GM20000 (cell line): ENCODE data around the gene SH3RF3.

Experiments
- DNase-seq: peaks from one replicate; pipeline ENCODE4 v3.0.0; 2012; ENCODE audit warnings: low spot score
- TF ChIP-seq, protein P1 (sequence below): IDR thresholded peaks from 2 replicates; pipeline ENCODE4 v1.5.1; 2012; ENCODE audit warnings: mild to moderate bottlenecking, control low read depth; ENCODE audit errors: extremely low read depth, missing control alignments

The SH3RF3 gene

DNA sequence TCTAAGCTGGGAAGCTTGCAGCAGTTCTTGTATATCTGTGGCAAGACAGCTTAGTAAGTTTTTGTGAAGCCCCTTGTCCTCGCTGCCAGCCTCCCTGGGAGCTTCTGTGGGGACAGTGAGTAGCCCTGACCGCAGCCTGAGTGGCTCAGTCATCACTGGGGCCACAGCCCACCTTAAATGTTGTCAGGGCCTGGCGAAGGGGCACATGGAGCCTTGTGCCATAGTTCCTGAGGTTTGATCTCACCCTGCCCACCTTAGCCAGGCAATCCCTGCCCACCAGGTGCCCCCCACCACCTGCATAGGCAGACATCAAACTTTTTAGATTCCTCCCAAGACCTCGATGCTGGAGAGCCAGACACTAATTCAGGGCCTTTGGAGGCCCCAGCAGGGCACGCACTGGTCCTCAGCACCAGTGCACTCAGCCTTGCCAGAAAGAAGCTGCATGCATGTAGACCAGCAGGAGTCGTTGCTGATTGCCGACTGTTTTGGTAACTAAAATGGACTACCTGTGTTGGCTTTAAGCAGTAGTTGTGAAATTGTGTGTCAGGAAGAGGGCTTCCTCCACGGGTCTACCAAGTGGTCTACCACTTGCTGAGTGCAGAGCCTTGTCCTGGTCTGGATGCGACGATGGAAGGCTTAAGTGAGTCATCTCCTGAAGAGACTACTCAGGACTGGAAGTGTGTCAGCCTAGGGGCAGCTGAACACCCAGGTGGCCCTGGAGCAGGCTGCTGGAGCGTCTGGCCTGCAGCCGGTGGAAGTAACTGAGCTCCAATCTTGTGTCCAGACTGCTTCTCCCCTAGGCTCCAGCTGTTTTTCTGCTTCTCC lies 251.7 kb downstream of the SH3RF3 start:
- no peak for DNase-seq
- TF ChIP-seq, protein P1, sequence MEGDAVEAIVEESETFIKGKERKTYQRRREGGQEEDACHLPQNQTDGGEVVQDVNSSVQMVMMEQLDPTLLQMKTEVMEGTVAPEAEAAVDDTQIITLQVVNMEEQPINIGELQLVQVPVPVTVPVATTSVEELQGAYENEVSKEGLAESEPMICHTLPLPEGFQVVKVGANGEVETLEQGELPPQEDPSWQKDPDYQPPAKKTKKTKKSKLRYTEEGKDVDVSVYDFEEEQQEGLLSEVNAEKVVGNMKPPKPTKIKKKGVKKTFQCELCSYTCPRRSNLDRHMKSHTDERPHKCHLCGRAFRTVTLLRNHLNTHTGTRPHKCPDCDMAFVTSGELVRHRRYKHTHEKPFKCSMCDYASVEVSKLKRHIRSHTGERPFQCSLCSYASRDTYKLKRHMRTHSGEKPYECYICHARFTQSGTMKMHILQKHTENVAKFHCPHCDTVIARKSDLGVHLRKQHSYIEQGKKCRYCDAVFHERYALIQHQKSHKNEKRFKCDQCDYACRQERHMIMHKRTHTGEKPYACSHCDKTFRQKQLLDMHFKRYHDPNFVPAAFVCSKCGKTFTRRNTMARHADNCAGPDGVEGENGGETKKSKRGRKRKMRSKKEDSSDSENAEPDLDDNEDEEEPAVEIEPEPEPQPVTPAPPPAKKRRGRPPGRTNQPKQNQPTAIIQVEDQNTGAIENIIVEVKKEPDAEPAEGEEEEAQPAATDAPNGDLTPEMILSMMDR = no peak

DNA sequence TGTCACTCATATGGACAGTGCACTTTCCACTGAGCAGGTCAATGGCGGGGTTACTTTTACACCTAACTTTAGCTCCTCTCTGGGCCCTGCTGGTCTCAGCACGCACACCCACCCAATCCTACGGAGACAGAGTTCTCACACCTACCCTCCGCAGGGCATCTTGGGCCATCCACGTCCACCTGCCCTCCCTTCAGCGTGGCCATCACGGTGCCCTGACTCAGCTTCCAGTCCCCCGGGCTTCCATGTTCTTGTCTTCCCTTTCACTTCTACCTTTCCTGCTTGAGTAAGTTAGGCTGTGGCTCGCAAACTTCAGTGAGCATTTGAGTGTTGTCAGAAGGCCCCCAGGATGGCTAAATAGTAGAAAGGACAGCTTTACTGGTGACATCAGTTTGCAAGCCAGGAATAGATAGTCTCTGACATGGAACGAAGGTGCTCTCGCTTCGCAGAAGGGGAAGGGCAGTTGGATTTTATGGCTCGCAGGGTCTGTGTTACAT lies 252.4 kb downstream of the SH3RF3 start:
- no peak for DNase-seq
- TF ChIP-seq, protein P1 = no peak

DNA sequence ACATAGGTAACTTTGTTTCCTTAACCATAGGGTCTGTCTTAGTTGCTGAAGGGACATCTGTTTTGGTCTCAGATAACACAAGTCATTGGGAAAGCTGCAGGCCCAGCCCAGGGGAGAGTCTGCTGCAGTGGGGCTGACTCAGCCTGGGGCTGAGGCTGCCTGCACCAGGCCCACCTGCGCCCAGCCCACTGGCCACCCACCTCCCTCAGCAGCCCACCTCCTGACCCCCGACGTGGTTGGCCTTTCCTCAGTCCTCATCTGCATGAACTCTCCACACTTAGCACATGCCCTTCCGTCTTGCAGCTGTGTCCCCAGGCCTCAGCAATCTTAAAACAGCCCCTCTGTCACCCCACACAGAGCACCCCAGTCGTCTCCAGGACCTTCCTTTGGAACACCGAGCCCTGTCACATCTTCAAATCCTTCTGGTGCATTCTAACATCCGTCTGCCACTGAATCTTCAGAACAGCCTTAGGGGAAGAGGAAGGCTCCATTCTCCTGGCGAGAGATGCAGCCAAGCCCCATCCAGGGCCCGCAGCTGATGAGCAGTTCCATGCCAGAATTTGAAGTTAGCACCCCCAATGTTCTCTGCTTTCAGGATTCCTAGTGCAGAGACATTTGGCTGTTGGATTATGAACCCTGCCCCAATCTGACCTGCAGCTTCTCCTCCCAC lies 253.4 kb downstream of the SH3RF3 start:
- no peak for DNase-seq
- TF ChIP-seq, protein P1 = no peak

DNA sequence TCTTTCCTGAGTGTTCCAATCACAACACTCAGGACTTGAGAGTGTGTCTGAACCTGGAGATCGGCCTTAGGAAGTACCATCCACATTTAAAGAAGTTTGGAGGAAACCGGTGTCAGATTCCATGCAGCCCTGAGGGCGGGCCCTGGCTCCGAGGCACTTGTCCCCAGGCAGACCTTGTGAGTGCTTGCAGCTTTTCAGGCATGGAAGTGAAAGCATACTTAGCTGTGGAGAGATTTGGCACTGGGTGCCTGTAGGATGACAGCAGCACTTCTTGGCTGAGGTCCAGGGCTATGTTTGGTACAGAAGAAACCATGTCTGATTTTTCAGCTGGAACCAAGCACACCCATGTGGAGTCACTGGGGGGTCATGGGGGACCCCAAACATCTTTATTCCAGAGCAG lies 253.9 kb downstream of the SH3RF3 start:
- no peak for DNase-seq
- TF ChIP-seq, protein P1 = no peak

DNA sequence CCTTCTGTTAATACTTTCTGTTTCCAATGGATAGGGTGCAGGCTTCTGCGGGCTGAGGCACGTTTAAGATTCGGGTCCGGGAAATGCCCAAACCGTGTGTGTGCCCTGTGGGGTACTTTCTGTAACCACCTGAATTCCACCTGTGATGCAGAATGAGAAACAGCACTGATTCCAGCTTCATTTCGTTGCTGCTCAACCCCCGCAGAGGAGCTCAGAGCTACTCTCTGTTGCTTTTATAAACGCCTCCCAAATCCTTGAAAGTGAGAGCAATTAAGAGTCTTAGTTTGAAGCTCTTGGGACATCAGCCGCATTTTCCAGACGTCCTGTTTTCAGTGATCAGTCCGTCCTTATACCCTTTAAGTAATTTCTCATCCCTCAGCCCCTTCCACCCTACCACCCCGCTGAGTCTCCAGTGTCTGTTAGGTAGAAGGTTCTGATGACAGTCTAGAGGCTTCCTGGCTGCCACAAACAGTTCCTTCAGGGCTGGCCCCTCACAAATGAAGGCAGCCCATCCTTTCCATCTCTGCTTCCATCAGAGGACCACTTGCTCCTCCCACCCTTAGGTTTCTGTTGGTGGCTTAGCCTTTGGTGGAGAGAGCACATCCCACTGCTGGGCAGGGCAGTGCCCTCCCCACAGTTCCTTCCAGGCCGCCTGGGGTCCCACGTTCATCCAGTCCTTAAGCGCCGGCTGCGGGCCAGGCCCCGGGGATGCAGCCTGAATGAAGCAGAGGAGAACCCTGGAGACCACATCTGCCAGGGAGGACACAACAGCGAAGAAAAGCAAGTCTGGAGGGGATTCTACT lies 254.7 kb downstream of the SH3RF3 start:
- TF ChIP-seq, protein P1 = no peak
- DNase-seq = no peak

DNA sequence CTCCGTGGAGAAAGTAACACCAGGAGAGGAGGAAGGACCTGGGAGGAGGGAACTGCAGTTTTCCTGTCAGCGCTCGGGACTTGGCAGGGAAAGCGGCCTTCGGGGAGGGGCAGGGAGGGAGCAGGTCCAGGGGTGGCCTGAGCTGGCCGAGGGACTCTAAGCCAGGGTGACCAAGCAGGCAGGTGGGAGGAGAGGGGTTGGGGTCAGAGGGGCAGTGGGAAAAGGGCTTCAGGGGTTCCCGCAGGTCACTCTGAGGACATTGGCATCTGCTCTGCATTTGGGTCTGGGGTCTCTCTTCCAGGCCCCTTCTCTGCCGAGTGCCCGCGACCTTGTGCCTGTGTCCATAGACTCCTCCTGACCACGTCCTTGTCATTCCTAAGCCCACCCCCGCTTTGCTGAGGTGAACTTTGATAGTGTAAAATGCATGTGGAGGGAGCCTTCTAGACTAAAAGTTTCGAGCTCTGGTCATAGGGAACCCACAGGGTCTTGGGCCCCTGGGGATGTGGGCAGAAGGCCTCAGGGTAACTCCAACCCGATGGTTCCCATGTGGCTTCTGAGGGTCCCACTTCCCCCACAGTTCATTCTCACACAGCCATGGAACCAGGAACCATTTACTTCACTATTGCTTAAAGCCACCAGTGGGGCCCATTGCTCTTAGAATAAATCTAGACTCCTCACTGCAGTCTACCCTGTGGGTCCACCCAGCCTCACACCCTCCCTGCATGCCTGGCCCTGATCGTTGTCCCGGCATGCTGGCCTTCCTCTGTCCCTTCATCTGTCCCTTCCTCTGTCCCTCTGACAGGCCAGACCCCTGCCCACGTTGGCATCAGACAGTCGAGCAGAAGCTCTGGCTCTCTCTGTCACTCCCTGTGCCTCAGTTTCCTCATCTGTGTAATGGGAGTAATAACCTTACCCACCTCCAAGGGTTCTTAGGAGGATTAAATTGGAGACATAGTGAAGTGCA lies 255.6 kb downstream of the SH3RF3 start:
- no peak for DNase-seq
- TF ChIP-seq, protein P1 = no peak
